Epithelial cell of proximal tubule (primary cell): Measurements from ENCODE around the gene FARP1. TPM values are rescaled to one million over a fixed set of nuclear protein-coding genes. Genes with fewer than 3 reads are reported as not detected.

ENCODE experiments used
- DNase-seq: peaks from one replicate; pipeline ENCODE4 v3.0.0-alpha.2; 2011; ENCODE audit warnings: low read depth
- H3K4me3 ChIP-seq: 2 replicates; pipeline ENCODE4 v1.5.1; 2011; ENCODE audit warnings: low read depth, mild to moderate bottlenecking, low read length
- total RNA-seq: library from RNA; depleted of rRNA; stranded (reverse); fragments of >200 nt; gene quantifications from 2 replicates; pipeline ENCODE4 v1.2.3, GENCODE V29; 2015
- TF ChIP-seq, protein P1 (sequence below): conservative IDR thresholded peaks from 2 replicates; pipeline ENCODE4 v1.5.1; 2012; ENCODE audit warnings: low read depth, mild to moderate bottlenecking, low read length

The FARP1 gene
- total RNA-seq, 1 donor from 2014 or later: 97.0 TPM

DNA sequence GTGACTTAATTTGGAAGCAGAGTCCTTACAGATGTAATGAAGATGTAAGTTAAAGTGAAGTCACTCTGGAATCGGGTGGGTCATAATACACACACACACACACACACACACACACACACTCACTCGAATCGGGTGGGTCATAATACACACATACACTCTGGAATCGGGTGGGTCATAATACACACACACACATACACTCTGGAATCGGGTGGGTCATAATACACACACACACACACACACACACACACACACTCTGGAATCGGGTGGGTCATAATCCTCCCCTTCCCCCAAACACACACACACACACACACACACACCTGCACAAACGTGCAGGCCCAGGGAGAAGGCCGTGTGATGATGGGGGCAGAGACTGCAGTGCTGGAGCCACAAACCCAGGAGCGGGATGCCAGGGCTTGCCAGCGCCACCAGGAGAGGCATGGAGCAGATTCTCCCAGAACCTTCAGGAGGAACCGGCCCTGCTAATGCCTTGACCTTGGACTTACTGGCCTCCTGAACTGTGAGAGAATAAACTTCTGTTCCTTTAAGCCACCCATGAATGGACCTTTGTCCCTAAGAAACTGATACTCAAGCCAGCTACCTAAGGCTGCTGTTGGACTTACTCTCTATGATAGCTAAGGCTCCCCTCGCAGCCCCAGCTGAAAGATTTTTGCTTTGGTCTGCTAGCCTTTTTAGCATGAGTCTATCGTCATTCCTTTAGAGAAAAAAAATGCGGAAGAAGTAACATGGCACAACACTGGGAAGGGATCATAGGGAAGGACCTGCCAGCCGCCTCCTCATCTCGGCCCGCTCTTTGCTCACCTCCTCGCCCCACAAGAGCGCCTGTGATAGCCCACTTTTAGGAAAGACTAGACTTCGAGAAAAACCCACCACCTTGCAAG, 170.4 kb downstream of the FARP1 start:
- DNase-seq: no peak
- TF ChIP-seq, protein P1, sequence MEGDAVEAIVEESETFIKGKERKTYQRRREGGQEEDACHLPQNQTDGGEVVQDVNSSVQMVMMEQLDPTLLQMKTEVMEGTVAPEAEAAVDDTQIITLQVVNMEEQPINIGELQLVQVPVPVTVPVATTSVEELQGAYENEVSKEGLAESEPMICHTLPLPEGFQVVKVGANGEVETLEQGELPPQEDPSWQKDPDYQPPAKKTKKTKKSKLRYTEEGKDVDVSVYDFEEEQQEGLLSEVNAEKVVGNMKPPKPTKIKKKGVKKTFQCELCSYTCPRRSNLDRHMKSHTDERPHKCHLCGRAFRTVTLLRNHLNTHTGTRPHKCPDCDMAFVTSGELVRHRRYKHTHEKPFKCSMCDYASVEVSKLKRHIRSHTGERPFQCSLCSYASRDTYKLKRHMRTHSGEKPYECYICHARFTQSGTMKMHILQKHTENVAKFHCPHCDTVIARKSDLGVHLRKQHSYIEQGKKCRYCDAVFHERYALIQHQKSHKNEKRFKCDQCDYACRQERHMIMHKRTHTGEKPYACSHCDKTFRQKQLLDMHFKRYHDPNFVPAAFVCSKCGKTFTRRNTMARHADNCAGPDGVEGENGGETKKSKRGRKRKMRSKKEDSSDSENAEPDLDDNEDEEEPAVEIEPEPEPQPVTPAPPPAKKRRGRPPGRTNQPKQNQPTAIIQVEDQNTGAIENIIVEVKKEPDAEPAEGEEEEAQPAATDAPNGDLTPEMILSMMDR: peak; percentile 9
- no peak overlapping the region for H3K4me3 ChIP-seq

GRCh38 chr13:98313922-98314292, 171.0 kb downstream of the FARP1 start:
- no peak for DNase-seq
- TF ChIP-seq, protein P1: no peak
- H3K4me3 ChIP-seq: no peak overlapping the region

GRCh38 chr13:98315466-98315865, 172.6 kb downstream of the FARP1 start:
- no peak for DNase-seq
- TF ChIP-seq, protein P1: no peak
- no peak overlapping the region for H3K4me3 ChIP-seq

GRCh38 chr13:98315902-98316301, 173.0 kb downstream of the FARP1 start:
- no peak for DNase-seq
- H3K4me3 ChIP-seq: no peak overlapping the region
- TF ChIP-seq, protein P1: no peak

- no peak overlapping the region for H3K4me3 ChIP-seq
- TF ChIP-seq, protein P1: no peak
- no peak for DNase-seq
Measured at GRCh38 chr13:98317573-98318171, 174.8 kb downstream of the FARP1 start.

DNA sequence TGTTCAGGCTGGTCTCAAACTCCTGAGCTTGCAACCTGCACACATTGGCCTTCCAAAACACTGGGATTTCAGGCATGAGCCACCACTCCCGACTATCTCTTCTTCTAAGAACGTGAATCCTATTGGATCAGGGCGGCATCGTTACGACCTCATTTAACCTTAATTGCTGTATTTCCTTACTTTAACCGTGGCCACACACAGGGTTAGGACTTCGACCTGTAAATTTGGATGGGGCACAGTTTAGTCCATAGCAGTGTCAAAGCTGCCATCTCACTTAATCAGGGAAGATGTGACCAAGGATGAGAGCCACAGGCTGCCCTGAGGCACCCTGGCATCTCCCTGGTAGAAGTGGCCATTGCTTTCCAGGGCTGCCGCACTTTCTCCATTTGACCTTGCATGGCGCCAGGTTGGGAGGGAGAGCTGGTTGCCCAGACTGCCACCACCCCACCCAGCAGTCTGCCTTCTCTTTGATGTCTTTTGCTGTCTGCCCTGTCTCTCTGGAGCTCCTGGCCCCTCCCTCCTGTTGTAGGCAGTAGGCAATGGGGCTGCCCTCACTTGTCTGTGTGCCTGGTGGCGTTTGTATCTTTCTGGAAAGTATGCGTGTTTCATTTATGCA, 175.5 kb downstream of the FARP1 start:
- H3K4me3 ChIP-seq: no peak overlapping the region
- TF ChIP-seq, protein P1: no peak
- DNase-seq: no peak
